ENCODE measurements around the gene TSSC4. TPM values are rescaled to one million over a fixed set of nuclear protein-coding genes. Genes with fewer than 3 reads are reported as not detected.
A peak's percentile ranks its signal among the peaks of the same experiment; 100 is the strongest.

TSSC4 gene
- total RNA-seq, 4 donors from 2014 or later = 54.8 to 70.2 (median 66.3) TPM

- peak; percentile 23 for ATAC-seq
- peaks cover 8 to 83% (median 72%) of the 10 kb centered on the region in 3 donors for H3K4me1 ChIP-seq
- H3K27me3 ChIP-seq = no peaks in the 10 kb centered on the region
- H3K27ac ChIP-seq = peak overlapping the region; percentile 98 to 100 (median 100)
- WGBS, 2 donors (ENCODE audit: low coverage in 1 of 2) = 15 to 20% methylated on average over 2 to 7 of the region's 20 CpGs
- H3K9me3 ChIP-seq = no peaks in the 10 kb centered on the region
- TF ChIP-seq, protein P1, sequence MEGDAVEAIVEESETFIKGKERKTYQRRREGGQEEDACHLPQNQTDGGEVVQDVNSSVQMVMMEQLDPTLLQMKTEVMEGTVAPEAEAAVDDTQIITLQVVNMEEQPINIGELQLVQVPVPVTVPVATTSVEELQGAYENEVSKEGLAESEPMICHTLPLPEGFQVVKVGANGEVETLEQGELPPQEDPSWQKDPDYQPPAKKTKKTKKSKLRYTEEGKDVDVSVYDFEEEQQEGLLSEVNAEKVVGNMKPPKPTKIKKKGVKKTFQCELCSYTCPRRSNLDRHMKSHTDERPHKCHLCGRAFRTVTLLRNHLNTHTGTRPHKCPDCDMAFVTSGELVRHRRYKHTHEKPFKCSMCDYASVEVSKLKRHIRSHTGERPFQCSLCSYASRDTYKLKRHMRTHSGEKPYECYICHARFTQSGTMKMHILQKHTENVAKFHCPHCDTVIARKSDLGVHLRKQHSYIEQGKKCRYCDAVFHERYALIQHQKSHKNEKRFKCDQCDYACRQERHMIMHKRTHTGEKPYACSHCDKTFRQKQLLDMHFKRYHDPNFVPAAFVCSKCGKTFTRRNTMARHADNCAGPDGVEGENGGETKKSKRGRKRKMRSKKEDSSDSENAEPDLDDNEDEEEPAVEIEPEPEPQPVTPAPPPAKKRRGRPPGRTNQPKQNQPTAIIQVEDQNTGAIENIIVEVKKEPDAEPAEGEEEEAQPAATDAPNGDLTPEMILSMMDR (IDR thresholded peaks at IDR 0.05) = peak in 1 of 4 experiments; percentile 9
- no peak for TF ChIP-seq POLR2A (IDR thresholded peaks at IDR 0.05)
- TF ChIP-seq POLR2AphosphoS5 (IDR thresholded peaks at IDR 0.05) = peak; percentile 79
- no peak for TF ChIP-seq EP300 (IDR thresholded peaks at IDR 0.05)
- H3K4me3 ChIP-seq = peak overlapping the region in 1 of 2 donors; percentile 84
- H3K36me3 ChIP-seq = peaks cover 0 to 4% of the 10 kb centered on the region in 2 donors
Observed at GRCh38 chr11:2380807-2381350, 19.7 kb upstream of the TSSC4 start.

DNA sequence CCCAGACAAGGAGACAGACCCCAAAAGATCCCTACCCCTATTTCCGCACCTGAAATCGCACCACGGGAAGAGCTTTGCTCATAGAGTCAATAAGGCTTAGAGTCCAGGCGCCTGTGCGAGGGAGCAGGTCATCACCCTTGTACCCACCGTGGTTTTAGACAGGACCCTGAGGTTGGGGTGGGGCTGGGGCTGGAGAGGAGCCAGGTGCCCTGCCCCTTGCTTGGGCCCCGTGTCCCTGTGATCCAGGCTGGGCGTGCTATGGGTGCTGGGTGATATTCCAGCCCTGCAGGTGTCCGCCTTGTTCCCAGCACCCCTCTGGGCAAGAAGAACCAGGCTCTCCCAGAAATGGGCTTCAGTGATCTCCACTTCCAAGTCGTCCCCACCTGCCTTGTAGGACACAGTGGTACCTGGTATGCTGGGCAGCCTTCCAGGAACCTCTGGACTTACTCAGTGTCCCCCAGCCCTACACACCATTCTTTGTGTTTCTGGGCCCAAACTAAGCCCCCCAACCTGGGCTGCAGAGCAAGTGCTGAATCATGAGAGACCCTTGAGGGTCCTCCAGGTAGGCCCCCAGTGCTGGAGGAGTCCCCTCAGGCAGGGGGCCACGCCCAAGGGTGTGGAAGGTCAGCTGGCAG is 18.9 kb upstream of the TSSC4 start:
- Histone ChIP-seq H3K4me1 (peaks cover 15 to 87% (median 79%) of the 10 kb centered on the region in 3 donors), H3K36me3 (peaks cover 0 to 5% of the 10 kb centered on the region in 2 donors), H3K4me3 (peak overlapping the region in 1 of 2 donors; percentile 84), H3K27ac (peak overlapping the region; percentile 79 to 100 (median 100)), H3K27me3 (no peaks in the 10 kb centered on the region), H3K9me3 (no peaks in the 10 kb centered on the region)
- 17 to 80% methylated on average over 1 of the region's 11 CpGs for WGBS, 2 donors (ENCODE audit: low coverage in 1 of 2)
- TF ChIP-seq, protein P1 (IDR thresholded peaks at IDR 0.05) = no peak
- TF ChIP-seq POLR2AphosphoS5 (IDR thresholded peaks at IDR 0.05) (no peak), EP300 (IDR thresholded peaks at IDR 0.05) (no peak), POLR2A (IDR thresholded peaks at IDR 0.05) (no peak)
- ATAC-seq = no peak

DNA sequence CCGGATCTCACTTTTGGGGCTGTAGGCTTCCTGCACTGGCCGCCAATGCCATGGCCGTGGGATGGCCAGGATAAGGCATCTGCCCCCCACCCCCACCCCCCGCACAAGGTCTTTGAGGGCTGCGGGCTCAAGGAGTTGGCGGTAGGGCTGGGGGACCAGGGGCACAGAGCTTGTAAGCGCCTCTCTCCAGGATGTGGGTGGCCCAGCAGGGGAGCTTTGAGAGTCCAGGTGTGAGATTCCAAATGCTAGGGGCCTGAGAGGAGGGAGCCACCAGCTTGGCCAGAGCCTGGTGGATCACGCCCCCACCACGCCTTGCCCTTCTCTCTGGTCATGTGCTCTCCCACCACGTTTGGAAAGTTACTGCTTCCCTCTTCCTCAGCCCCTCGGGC is 18.4 kb upstream of the TSSC4 start:
- peaks cover 0 to 5% of the 10 kb centered on the region in 2 donors for H3K36me3 ChIP-seq
- no peaks in the 10 kb centered on the region for H3K9me3 ChIP-seq
- H3K27me3 ChIP-seq = no peaks in the 10 kb centered on the region
- H3K27ac ChIP-seq = peak overlapping the region; percentile 79 to 100 (median 100)
- WGBS, 2 donors (ENCODE audit: low coverage in 1 of 2) = no CpG with 5 or more reads among the region's 11 CpGs
- peaks cover 19 to 88% (median 81%) of the 10 kb centered on the region in 3 donors for H3K4me1 ChIP-seq
- TF ChIP-seq, protein P1 (IDR thresholded peaks at IDR 0.05) = no peak
- TF ChIP-seq POLR2A (IDR thresholded peaks at IDR 0.05) (no peak), POLR2AphosphoS5 (IDR thresholded peaks at IDR 0.05) (no peak), EP300 (IDR thresholded peaks at IDR 0.05) (no peak)
- no peak overlapping the region for H3K4me3 ChIP-seq
- ATAC-seq = no peak

- no peaks in the 10 kb centered on the region for H3K27me3 ChIP-seq
- no peaks in the 10 kb centered on the region for H3K9me3 ChIP-seq
- H3K36me3 ChIP-seq = peaks cover 0 to 5% of the 10 kb centered on the region in 2 donors
- peak; percentile 45 for ATAC-seq
- peak overlapping the region in 1 of 2 donors; percentile 9 for H3K4me3 ChIP-seq
- no peak for TF ChIP-seq EP300 (IDR thresholded peaks at IDR 0.05)
- TF ChIP-seq, protein P1 (IDR thresholded peaks at IDR 0.05) = peak in 3 of 4 experiments; percentile 25 to 40 (median 35)
- TF ChIP-seq POLR2AphosphoS5 (IDR thresholded peaks at IDR 0.05) = peak; percentile 64
- no peak for TF ChIP-seq POLR2A (IDR thresholded peaks at IDR 0.05)
- peak overlapping the region; percentile 79 to 100 (median 100) for H3K27ac ChIP-seq
- 23% methylated on average over 3 of the region's 26 CpGs; no CpG with 5 or more reads in 1 of the 2 donors for WGBS, 2 donors (ENCODE audit: low coverage in 1 of 2)
- H3K4me1 ChIP-seq = peaks cover 23 to 99% (median 91%) of the 10 kb centered on the region in 3 donors
Observed at GRCh38 chr11:2382936-2383851, 17.4 kb upstream of the TSSC4 start.

Measured in gastroesophageal sphincter (tissue), 4 donors.